AG04450 (cell line): ENCODE data around the gene FOCAD. TPM values are rescaled to one million over a fixed set of nuclear protein-coding genes. Genes with fewer than 3 reads are reported as not detected.

Experiments
- CTCF ChIA-PET: fragments of 300-600, 350-600 bp; formaldehyde crosslinking; extraction: SDS; loops from one replicate; lab custom pipeline; 2022; ENCODE audit warnings: antibody characterized with exemption, inconsistent platforms; lab: Charles Lee
- POLR2A ChIA-PET: fragments of 350-600 bp; formaldehyde crosslinking; extraction: SDS; loops from one replicate; lab custom pipeline; 2021; ENCODE audit warnings: antibody characterized with exemption, inconsistent platforms; lab: Yijun Ruan, JAX
- DNase-seq: peaks from one replicate; pipeline ENCODE4 v3.0.0-alpha.2; 2011; ENCODE audit warnings: low read depth, low spot score
- H3K27ac ChIP-seq: one replicate; pipeline ENCODE4 v1.5.1; 2012; ENCODE audit warnings: low read depth, low read length, control low read depth
- H3K27me3 ChIP-seq: one replicate; pipeline ENCODE4 v1.6.0; 2012; ENCODE audit warnings: low read length; ENCODE audit not compliant: control insufficient read depth, insufficient read depth
- H3K4me3 ChIP-seq: 2 replicates; pipeline ENCODE4 v1.5.1; 2011; ENCODE audit warnings: mild to moderate bottlenecking, low read depth, low read length, control low read depth
- H3K9me3 ChIP-seq: 2 replicates; pipeline ENCODE4 v1.5.1; 2012; ENCODE audit warnings: low read length; ENCODE audit not compliant: control insufficient read depth, insufficient read depth
- CTCF ChIP-seq: IDR thresholded peaks from 2 replicates; pipeline ENCODE4 v1.5.1; 2011; ENCODE audit warnings: low read depth, low read length, control low read depth, inconsistent platforms
- polyA plus RNA-seq: library from polyadenylated mRNA; depleted of rRNA; stranded (reverse); fragments of >200 nt; gene quantifications from 2 replicates; pipeline ENCODE4 v1.2.3, GENCODE V29; 2011

FOCAD gene
- polyA plus RNA-seq, 1 experiment = 49.7 TPM

GRCh38 chr9:20659474-20659967 lies 24.5 kb upstream of the FOCAD start:
- no peak for DNase-seq
- Histone ChIP-seq H3K27ac (no peak overlapping the region), H3K4me3 (no peak overlapping the region), H3K9me3 (no peaks in the 10 kb centered on the region), H3K27me3 (peaks cover 3% of the 10 kb centered on the region)
- ChIA-PET CTCF (interaction anchor here (0.6 to 1.2 kb wide), 2 partner anchors 35 to 117 kb away, joined by 4 to 5 read pairs; no protein-coding TSS in a partner anchor), POLR2A (no interaction called here)
- no peak for TF ChIP-seq CTCF

GRCh38 chr9:20662156-20662555 lies 21.9 kb upstream of the FOCAD start:
- POLR2A ChIA-PET = interaction anchor here (0.7 kb wide), 1 partner anchor 728 kb away, joined by 4 read pairs; no protein-coding TSS in a partner anchor
- Histone ChIP-seq H3K4me3 (no peak overlapping the region), H3K9me3 (no peaks in the 10 kb centered on the region), H3K27me3 (peaks cover 3% of the 10 kb centered on the region), H3K27ac (no peak overlapping the region)
- no peak for DNase-seq
- CTCF ChIA-PET = interaction anchor here (0.5 kb wide), 1 partner anchor 453 kb away, joined by 4 read pairs; no protein-coding TSS in a partner anchor
- no peak for TF ChIP-seq CTCF

GRCh38 chr9:20663133-20663532 lies 20.9 kb upstream of the FOCAD start:
- DNase-seq = no peak
- ChIA-PET CTCF (no interaction called here), POLR2A (no interaction called here)
- Histone ChIP-seq H3K9me3 (no peaks in the 10 kb centered on the region), H3K27me3 (peaks cover 3% of the 10 kb centered on the region), H3K27ac (no peak overlapping the region), H3K4me3 (no peak overlapping the region)
- no peak for TF ChIP-seq CTCF

GRCh38 chr9:20664501-20664900 lies 19.6 kb upstream of the FOCAD start:
- peaks cover 3% of the 10 kb centered on the region for H3K27me3 ChIP-seq
- H3K27ac ChIP-seq = no peak overlapping the region
- POLR2A ChIA-PET = no interaction called here
- CTCF ChIA-PET = no interaction called here
- no peaks in the 10 kb centered on the region for H3K9me3 ChIP-seq
- no peak for DNase-seq
- no peak for TF ChIP-seq CTCF
- no peak overlapping the region for H3K4me3 ChIP-seq

GRCh38 chr9:20670395-20670794 lies 13.7 kb upstream of the FOCAD start:
- POLR2A ChIA-PET = no interaction called here
- Histone ChIP-seq H3K4me3 (no peak overlapping the region), H3K9me3 (no peaks in the 10 kb centered on the region), H3K27me3 (no peaks in the 10 kb centered on the region), H3K27ac (no peak overlapping the region)
- no peak for TF ChIP-seq CTCF
- DNase-seq = no peak
- CTCF ChIA-PET = no interaction called here
